ENCODE measurements around the gene TPRA1. TPM values are rescaled to one million over a fixed set of nuclear protein-coding genes. Genes with fewer than 3 reads are reported as not detected.
"Not testable (repeated sequence)": the region's sequence is repeated elsewhere in the genome, so short reads cannot be mapped to it uniquely, and the experiment has no call there.

The TPRA1 gene
- polyA plus RNA-seq, 10 donors: 16.2 to 26.7 (median 20.3) TPM

- no peak for DNase-seq
Observed at GRCh38 chr3:127538569-127538968, 52.0 kb downstream of the TPRA1 start.

GRCh38 chr3:127536830-127537812 lies 53.4 kb downstream of the TPRA1 start:
- no peak for DNase-seq

GRCh38 chr3:127535901-127536829 lies 54.4 kb downstream of the TPRA1 start:
- DNase-seq: no peak

GRCh38 chr3:127535106-127535785 lies 55.3 kb downstream of the TPRA1 start:
- no peak for DNase-seq

- no peak for DNase-seq
Observed at GRCh38 chr3:127534564-127534963, 56.0 kb downstream of the TPRA1 start.

- no peak for DNase-seq
Observed at GRCh38 chr3:127534161-127534451, 56.4 kb downstream of the TPRA1 start.

- no peak for DNase-seq
Observed at GRCh38 chr3:127532561-127533203, 57.9 kb downstream of the TPRA1 start.

- DNase-seq: no peak
Observed at GRCh38 chr3:127531821-127532220, 58.7 kb downstream of the TPRA1 start.

- DNase-seq: not testable (repeated sequence)
Observed at GRCh38 chr3:127530863-127531262, 59.7 kb downstream of the TPRA1 start.

GRCh38 chr3:127529346-127530188 lies 61.0 kb downstream of the TPRA1 start:
- no peak for DNase-seq

GRCh38 chr3:127525373-127525772 lies 65.2 kb downstream of the TPRA1 start:
- peak in 1 of 3 donors; percentile 4 for DNase-seq

- DNase-seq: no peak
Observed at GRCh38 chr3:127524296-127524896, 66.1 kb downstream of the TPRA1 start.

Other genes with a start within 250 kb of the TPRA1 start
- 10 to 100 TPM; 17.7 to 39.0 (median 22.5) TPM for gene MCM2, start 7.7 kb upstream of the TPRA1 start, polyA plus RNA-seq (ENCODE audit: insufficient read length in 10 of 10)
- 1 to 10 TPM; 4.6 to 9.7 (median 6.1) TPM for gene PODXL2, start 38.5 kb upstream of the TPRA1 start, polyA plus RNA-seq (ENCODE audit: insufficient read length in 10 of 10)
- 10 to 100 TPM; 10.5 to 21.0 (median 12.5) TPM for gene ABTB1, start 82.2 kb upstream of the TPRA1 start, polyA plus RNA-seq (ENCODE audit: insufficient read length in 10 of 10)
- gene MGLL, start 231.8 kb upstream of the TPRA1 start, polyA plus RNA-seq (ENCODE audit: insufficient read length in 10 of 10): 10 to 100 TPM; 20.3 to 29.7 (median 21.9) TPM

Measured in muscle of back (tissue), 11 donors.